Vagina (tissue), 2 donors: ENCODE results near the gene LSM5. TPM values are rescaled to one million over a fixed set of nuclear protein-coding genes. Genes with fewer than 3 reads are reported as not detected.
"Not testable (repeated sequence)": the region's sequence is repeated elsewhere in the genome, so short reads cannot be mapped to it uniquely, and the experiment has no call there.

Source experiments
- DNase-seq, 2 donors: peaks; one replicate each; pipeline ENCODE4 v3.0.0-alpha.2; 2017; ENCODE audit errors: extremely low spot score in 2 of 2
- H3K27ac ChIP-seq: fragments of 200-600 bp; sonication (generic); one replicate; pipeline ENCODE4 v1.5.1; 2019
- H3K27me3 ChIP-seq: fragments of 200-600 bp; sonication (generic); one replicate; pipeline ENCODE4 v1.5.1; 2019
- H3K36me3 ChIP-seq, 2 donors: fragments of 200-600 bp; sonication (generic); one replicate each; pipeline ENCODE4 v1.5.1; 2017 to 2019
- H3K4me1 ChIP-seq: fragments of 200-600 bp; sonication (generic); one replicate; pipeline ENCODE4 v1.5.1; 2019
- H3K4me3 ChIP-seq, 2 donors: fragments of 200-600 bp; sonication (generic); 1 replicate in 1 of 2; 2 replicates in 1 of 2; pipeline ENCODE4 v1.5.1; 2016 to 2019
- H3K9me3 ChIP-seq: fragments of 200-600 bp; sonication (generic); one replicate; pipeline ENCODE4 v1.5.1; 2019
- CTCF ChIP-seq, 3 experiments: fragments of 450-650 bp in 2 of 3; fragments of 200-600 bp in 1 of 3; sonication (generic) in 1 of 3; IDR thresholded peaks; one replicate each; pipeline ENCODE4 v1.5.1; 2017 to 2019; ENCODE audit warnings: antibody characterized with exemption in 3 of 3, mild to moderate bottlenecking in 2 of 3, moderate library complexity in 2 of 3
- POLR2A ChIP-seq, 2 donors: fragments of 450-650 bp; IDR thresholded peaks; one replicate each; pipeline ENCODE4 v1.6.1; 2017; ENCODE audit warnings: antibody characterized with exemption in 2 of 2, mild to moderate bottlenecking in 2 of 2, moderate library complexity in 2 of 2
- POLR2AphosphoS5 ChIP-seq, 2 donors: sonication (generic); formaldehyde crosslinking; IDR thresholded peaks; one replicate each; pipeline ENCODE4 v1.9.0; 2017; ENCODE audit warnings: antibody characterized with exemption in 2 of 2, mild to moderate bottlenecking in 2 of 2, low read depth in 1 of 2; ENCODE audit not compliant: insufficient read depth in 1 of 2
- intact Hi-C: fragments of 100-400 bp; cut with DNase I; formaldehyde crosslinking; loops from one replicate; pipeline ENCODE4 v1.15.1; 2023
- total RNA-seq: library from RNA; depleted of rRNA; stranded (reverse); fragments of >200 nt; gene quantifications from one replicate; pipeline ENCODE4 v1.2.3, GENCODE V29; 2016

The LSM5 gene
- total RNA-seq, 1 donor from 2014 or later = 31.9 TPM

DNA sequence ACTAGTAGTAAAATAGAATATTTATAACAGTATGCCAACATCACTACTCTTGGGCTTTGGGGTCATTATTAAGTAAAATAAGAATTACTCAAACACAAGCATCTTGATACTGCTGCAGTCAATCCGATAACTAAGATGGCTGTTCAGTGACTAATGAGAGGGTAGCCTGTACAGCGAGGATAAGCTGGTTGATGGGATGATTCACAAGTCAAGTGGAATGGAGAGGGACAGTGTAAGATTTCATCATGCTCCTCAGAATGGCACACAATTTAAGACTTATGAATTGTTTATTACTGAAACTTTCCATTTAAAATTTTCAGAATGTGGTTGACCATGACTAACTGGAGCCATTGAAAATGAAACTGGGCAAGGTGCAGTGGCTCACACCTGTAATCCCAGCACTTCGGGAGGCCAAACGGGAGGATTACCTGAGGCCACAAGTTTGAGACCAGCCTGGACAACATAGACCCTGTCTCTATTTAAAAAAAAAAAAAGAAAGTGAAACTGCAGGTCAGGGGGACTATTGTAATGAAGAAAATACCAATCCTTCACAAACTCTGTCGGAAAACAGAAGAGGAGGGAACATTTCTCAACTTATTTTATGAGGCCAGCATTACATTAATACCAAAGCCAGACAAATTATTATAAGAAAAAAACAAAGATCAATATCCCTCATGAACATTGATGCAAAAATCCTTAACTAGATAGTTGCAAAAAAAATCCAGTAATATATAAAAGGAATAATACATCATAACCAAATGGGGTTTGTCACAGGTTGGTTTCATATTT lies 16.3 kb upstream of the LSM5 start:
- no peak for DNase-seq
- intact Hi-C loops = no loop called here
- H3K27ac ChIP-seq = no peak overlapping the region

DNA sequence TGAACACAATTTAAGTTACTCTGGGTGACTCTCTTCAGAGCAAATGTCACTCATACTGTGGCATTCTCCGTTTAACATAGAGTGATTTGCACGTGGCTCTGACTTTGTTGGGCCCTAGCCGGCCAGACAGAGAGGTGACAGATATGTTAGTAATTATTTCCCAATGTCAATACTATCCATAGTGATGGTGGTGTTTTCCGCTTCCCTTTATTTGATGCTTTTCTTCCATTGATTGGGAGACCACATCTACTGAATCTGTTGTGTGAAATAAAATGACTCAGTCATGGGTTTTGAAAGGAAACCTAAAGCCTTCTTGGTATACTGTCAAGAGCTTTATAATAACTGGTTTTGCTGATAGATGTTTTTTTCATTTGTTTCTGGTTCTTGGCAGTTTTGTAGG lies 12.5 kb upstream of the LSM5 start:
- H3K4me1 ChIP-seq = peaks cover 37% of the 10 kb centered on the region
- intact Hi-C loops = no loop called here

More for the DNA sequence above, 16.3 kb upstream of the LSM5 start:
- no peak for TF ChIP-seq POLR2AphosphoS5 (IDR thresholded peaks at IDR 0.05; ENCODE audit: insufficient read depth in 1 of 2, low read depth in 1 of 2)
- no peak for TF ChIP-seq POLR2A (IDR thresholded peaks at IDR 0.05)
- TF ChIP-seq CTCF (IDR thresholded peaks at IDR 0.05) = no peak
- H3K4me1 ChIP-seq = peaks cover 33% of the 10 kb centered on the region
- H3K9me3 ChIP-seq = no peaks in the 10 kb centered on the region
- H3K36me3 ChIP-seq = no peaks in the 10 kb centered on the region
- no peak overlapping the region for H3K4me3 ChIP-seq
- H3K27me3 ChIP-seq = no peaks in the 10 kb centered on the region

GRCh38 chr7:32501522-32501921 lies 11.3 kb upstream of the LSM5 start:
- peak overlapping the region; percentile 0 for H3K27ac ChIP-seq
- no peaks in the 10 kb centered on the region for H3K9me3 ChIP-seq
- H3K4me3 ChIP-seq = no peak overlapping the region
- no peaks in the 10 kb centered on the region for H3K36me3 ChIP-seq
- DNase-seq = no peak
- TF ChIP-seq CTCF (IDR thresholded peaks at IDR 0.05) = no peak
- TF ChIP-seq POLR2AphosphoS5 (IDR thresholded peaks at IDR 0.05; ENCODE audit: insufficient read depth in 1 of 2, low read depth in 1 of 2) = no peak
- no peak for TF ChIP-seq POLR2A (IDR thresholded peaks at IDR 0.05)
- H3K27me3 ChIP-seq = no peaks in the 10 kb centered on the region
- peaks cover 42% of the 10 kb centered on the region for H3K4me1 ChIP-seq
- intact Hi-C loops = no loop called here

More for the DNA sequence above, 12.5 kb upstream of the LSM5 start:
- no peak overlapping the region for H3K4me3 ChIP-seq
- no peak overlapping the region for H3K27ac ChIP-seq
- no peaks in the 10 kb centered on the region for H3K36me3 ChIP-seq
- no peaks in the 10 kb centered on the region for H3K27me3 ChIP-seq
- DNase-seq = no peak
- H3K9me3 ChIP-seq = no peaks in the 10 kb centered on the region
- TF ChIP-seq POLR2AphosphoS5 (IDR thresholded peaks at IDR 0.05; ENCODE audit: insufficient read depth in 1 of 2, low read depth in 1 of 2) (no peak), CTCF (IDR thresholded peaks at IDR 0.05) (no peak), POLR2A (IDR thresholded peaks at IDR 0.05) (no peak)

GRCh38 chr7:32500922-32501341 lies 10.8 kb upstream of the LSM5 start:
- no peak for TF ChIP-seq POLR2AphosphoS5 (IDR thresholded peaks at IDR 0.05; ENCODE audit: insufficient read depth in 1 of 2, low read depth in 1 of 2)
- TF ChIP-seq POLR2A (IDR thresholded peaks at IDR 0.05) = no peak
- TF ChIP-seq CTCF (IDR thresholded peaks at IDR 0.05) = no peak
- no peak for DNase-seq
- H3K27me3 ChIP-seq = no peaks in the 10 kb centered on the region
- intact Hi-C loops = no loop called here
- no peaks in the 10 kb centered on the region for H3K9me3 ChIP-seq
- peaks cover 48% of the 10 kb centered on the region for H3K4me1 ChIP-seq
- peak overlapping the region; percentile 0 for H3K27ac ChIP-seq
- H3K4me3 ChIP-seq = no peak overlapping the region
- no peaks in the 10 kb centered on the region for H3K36me3 ChIP-seq

GRCh38 chr7:32500216-32500615 lies 10.0 kb upstream of the LSM5 start:
- H3K36me3 ChIP-seq, H3K27ac ChIP-seq, H3K9me3 ChIP-seq, H3K4me3 ChIP-seq, H3K27me3 ChIP-seq, DNase-seq, intact Hi-C loops: not testable (repeated sequence)
- H3K4me1 ChIP-seq = peaks cover 49% of the 10 kb centered on the region

- not testable (repeated sequence) for H3K27me3 ChIP-seq, H3K36me3 ChIP-seq, H3K4me3 ChIP-seq, H3K27ac ChIP-seq, H3K9me3 ChIP-seq, DNase-seq
- intact Hi-C loops = loop anchor here (5.0 kb wide), 1 partner anchor 393 kb away; the partner anchor contains the start of gene KBTBD2
- H3K4me1 ChIP-seq = peaks cover 49% of the 10 kb centered on the region
Measured at GRCh38 chr7:32499755-32500154, 9.6 kb upstream of the LSM5 start.
